ENCODE measurements around the gene SERPINC1.
"Not testable (repeated sequence)": the region's sequence is repeated elsewhere in the genome, so short reads cannot be mapped to it uniquely, and the experiment has no call there.

Gene SERPINC1

DNA sequence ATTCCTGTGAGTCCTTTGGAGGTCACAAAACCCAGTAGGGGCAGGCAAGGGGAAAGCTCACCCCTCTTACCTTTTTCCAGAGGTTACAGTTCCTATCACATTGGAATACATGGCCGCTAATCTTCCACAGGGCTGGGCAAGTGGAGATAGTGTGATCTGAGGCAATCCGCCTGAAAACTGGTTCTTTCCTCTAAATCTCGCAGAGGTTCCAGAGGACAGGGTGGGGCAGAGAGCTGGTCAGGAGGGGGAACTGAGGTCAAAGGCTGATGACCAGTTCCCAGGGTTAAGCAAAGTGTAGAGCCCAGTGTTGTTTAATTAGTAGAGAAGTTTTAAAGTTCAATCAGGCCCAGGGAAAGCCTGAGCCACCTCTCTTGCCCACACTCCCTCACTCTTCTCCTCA lies at the start of gene SERPINC1:
TSS of gene SERPINC1 (minus strand) at position 179 of the 400 bp plus-strand sequence. CDS start at position 111, 68 bp downstream.
- in situ Hi-C loops (cut with MboI; ENCODE audit: low sequenced_read_pairs): no loop called here

DNA sequence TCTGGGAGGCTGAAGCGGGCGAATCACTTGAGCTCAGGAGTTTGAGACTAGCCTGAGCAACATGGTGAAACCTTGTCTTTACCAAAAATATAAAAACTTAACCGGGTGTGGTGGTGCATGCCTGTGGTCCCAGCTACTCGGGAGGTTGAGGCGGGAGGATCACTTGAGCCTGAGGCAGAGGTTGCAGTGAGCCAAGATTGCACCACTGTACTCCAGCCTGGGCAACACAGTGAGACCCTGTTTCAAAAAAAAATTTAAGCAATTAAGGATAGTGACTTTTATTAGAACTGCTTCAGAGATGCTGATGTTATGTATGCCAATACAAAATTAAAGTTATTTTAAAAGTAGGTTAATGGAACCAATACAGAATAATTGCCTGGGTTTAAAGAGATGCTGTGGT lies 48.8 kb upstream of the SERPINC1 start:
- in situ Hi-C loops (cut with MboI; ENCODE audit: low sequenced_read_pairs): not testable (repeated sequence)

DNA sequence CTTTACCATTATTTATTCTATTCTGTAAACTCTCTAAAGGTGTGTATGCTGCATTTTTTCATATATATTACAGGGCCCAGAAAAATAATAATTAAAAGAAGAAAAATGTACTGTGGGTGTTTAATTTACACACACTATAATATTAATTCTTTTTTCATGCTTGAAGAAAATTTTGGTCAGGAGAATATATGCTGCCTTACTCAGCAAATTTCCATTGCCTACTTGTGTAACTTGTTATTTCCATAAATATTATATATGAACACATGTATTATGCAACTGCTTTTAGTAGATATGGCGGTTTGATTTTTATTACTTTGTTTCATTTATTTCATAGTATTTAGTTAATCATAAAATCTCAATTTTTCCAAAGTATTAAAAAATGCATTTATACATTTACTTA lies 46.4 kb upstream of the SERPINC1 start:
- in situ Hi-C loops (cut with MboI; ENCODE audit: low sequenced_read_pairs): no loop called here

DNA sequence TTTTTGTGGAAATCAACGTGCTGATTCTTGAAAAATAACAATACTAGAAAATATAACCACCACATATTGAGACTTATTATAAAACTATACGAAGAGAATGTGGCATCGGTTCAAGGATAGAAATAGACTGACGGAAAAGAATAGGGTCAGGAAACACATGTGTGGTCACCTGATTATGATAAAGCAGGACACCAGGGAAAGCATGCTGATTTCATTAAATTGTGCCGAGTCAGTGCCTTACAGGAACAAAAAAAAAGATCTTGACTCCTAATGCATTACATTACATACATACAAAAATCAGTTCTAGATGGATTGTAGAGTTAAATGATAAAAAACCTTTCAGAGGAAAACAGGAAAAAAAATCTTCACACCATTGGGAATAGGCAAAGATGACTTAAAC lies 43.5 kb upstream of the SERPINC1 start:
- in situ Hi-C loops (cut with MboI; ENCODE audit: low sequenced_read_pairs): no loop called here

DNA sequence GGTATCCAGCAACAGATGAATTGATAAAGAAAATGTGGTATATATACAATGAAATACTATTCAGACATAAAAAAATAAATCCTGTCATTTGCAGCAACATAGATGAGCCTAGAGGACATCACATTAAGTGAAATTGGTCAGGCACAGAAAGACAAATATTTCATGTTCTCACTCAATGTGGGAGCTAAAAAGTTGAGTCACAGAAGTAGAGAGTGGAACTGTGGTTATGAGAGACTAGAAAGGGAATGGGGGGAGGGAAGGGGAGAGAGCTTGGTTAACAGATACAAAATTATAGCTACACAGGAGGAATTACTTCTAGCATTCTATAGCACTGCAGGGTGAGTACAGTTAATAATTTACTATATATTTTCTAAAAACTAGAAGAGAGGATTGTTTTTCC lies 37.1 kb upstream of the SERPINC1 start:
- in situ Hi-C loops (cut with MboI; ENCODE audit: low sequenced_read_pairs): no loop called here

DNA sequence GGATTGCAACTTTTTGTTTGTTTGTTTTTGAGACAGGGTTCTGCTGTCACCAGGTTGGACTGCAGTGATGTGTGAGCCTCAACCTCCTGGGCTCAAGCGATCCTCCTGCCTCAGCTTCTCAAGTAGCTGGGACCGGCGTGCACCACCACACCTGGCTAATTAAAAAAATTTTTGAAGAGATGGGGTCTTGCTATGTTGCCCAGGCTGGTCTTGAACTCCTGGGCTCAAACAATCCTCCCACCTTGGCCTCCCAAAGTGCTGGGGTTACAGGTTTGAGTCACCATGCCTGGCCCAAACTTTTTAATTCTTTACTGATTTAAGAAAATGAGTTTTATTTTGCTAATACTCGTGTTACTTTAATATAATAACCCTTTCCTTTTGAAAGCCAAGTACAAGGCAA lies 31.5 kb upstream of the SERPINC1 start:
- in situ Hi-C loops (cut with MboI; ENCODE audit: low sequenced_read_pairs): no loop called here

DNA sequence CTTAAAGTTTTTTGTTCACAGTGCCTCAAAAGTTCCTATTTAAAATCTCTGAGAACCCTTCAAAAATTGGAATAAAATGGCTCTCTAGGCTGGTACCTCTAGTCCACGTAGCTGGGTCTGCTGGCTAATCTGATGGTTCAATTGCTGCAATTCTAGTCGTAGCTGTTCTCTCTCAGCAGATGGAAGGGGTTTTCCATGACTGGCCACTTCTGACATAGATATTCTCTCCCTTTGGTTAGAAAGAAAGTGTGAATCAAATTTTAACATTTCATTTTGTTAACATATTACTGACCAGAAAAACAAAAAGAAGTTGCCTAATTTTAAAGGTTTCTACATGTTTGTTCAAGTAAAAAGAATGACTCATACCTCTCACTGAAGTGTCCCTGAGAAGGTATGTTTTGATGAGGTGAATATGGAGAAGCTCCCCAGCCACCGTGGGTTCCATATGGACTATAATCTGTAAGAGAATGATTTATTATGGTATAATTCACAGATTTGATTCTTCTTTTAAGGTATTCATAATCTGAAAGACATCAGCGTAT lies 29.3 kb upstream of the SERPINC1 start:
- in situ Hi-C loops (cut with MboI; ENCODE audit: low sequenced_read_pairs): no loop called here

DNA sequence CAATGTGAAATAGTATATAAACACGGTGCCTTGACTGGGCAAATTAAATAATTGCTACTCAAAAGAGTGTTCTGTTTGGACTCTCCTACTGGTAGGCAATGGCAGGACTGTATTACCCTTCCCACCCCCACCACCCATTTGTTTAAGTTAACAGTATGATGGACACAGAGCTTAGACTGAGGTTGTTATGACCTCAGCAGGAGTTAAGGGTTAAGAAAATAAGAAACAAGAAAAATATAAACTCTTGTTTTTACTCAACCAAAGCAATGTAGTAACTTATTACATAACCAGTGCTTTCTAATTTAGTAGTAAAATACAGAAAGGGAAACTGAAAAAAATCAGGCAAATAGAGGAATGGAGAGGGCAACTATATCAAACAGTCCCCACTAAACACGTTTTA lies 19.9 kb upstream of the SERPINC1 start:
- in situ Hi-C loops (cut with MboI; ENCODE audit: low sequenced_read_pairs): no loop called here

DNA sequence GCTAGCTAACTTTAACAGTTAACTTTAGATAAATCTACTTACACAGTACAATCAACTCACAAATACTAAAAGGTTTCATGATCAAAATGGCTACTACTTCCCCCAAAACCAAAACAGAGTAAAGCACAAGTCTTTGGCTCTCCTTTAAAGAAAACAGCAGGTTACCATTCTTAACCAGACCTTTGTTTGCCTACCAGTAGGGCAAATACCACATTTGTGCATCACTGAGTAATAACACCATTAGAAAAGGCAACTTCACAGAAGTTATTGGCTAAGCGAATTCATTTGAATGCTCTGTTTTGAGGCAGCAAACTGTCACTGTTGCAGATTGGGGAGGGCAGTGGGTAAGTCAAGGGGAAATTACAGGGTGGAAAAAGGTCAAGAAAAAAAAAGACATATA lies 17.3 kb upstream of the SERPINC1 start:
- in situ Hi-C loops (cut with MboI; ENCODE audit: low sequenced_read_pairs): no loop called here

DNA sequence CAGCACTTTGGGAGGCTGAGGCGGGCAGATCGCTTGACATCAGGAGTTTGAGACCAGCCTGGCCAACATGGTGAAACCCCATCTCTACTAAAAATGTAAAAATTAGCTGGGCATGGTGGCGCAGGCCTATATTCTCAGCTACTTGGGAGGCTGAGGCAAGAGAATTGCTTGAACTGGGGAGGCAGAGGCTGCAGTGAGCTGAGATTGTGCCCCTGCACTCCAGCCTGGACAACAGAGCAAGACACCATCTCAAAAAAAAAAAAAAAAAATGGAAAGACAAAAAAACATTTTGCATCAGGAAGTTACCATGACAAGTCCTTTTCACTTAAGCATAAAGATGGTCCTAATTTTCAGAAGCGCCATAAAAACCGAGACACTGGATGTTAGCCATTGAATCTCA lies 13.4 kb upstream of the SERPINC1 start:
- in situ Hi-C loops (cut with MboI; ENCODE audit: low sequenced_read_pairs): not testable (repeated sequence)

DNA sequence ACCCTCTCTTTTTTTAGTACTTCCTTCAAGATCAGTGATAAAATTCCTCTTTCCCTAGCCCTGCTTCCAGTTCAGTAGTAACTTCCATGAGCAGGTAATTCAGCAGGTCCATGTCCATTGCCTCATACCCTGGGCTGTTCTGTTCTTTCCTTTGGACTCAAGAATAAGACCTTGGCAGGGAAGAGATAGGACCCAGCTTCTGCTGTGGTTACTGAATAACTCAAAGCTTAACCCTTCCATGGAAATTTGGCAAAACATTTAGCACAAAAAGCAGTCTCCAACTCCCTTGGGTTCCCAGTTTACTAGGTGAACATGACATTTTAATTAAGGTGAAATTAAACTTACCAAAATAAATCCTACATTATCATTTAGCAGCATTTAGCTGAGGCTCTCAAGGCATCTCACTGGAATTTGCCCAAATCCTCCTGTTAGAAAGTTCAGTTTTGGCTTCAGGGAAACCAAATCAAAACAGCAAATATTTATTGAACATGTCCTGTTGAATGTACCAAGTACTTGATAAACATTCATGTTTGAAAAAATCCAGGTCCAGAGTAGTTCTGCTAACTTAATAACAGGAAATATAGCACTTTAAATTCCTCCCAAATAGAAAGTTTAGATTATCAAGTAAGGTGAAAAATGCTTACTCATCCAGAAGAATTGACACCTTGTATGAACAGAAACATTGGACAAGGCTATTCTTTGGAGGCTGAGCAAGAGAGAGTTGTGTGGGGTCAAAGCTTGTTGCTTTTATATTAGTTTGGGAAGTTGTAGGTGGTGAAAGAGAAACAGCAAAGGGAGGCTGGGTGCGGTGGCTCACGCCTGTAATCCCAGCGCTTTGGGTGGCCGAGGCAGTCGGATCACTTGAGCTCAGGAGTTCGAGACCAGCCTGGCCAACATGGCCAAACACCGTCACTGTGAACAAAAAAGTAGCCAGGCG lies 8.4 kb upstream of the SERPINC1 start:
- in situ Hi-C loops (cut with MboI; ENCODE audit: low sequenced_read_pairs): no loop called here

DNA sequence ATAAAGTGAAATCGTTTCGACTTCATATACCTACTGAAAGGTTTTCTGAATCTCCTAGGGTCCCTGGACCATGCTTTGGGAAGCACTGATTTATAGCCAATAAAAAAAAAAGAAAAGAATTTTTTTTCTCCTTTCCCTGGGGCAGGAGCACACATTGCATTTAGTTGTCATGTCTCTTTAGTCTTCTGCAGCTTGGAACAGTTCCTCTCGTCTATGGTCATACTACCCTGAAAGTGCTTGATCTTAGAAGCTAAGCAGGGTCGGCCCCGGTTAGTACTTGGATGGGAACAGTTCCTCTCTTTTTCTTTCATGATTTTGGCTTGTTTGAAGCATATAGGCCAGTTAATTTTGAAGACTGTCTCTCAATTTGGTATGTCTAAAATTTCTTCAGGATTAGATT lies 3.7 kb upstream of the SERPINC1 start:
- in situ Hi-C loops (cut with MboI; ENCODE audit: low sequenced_read_pairs): no loop called here

DNA sequence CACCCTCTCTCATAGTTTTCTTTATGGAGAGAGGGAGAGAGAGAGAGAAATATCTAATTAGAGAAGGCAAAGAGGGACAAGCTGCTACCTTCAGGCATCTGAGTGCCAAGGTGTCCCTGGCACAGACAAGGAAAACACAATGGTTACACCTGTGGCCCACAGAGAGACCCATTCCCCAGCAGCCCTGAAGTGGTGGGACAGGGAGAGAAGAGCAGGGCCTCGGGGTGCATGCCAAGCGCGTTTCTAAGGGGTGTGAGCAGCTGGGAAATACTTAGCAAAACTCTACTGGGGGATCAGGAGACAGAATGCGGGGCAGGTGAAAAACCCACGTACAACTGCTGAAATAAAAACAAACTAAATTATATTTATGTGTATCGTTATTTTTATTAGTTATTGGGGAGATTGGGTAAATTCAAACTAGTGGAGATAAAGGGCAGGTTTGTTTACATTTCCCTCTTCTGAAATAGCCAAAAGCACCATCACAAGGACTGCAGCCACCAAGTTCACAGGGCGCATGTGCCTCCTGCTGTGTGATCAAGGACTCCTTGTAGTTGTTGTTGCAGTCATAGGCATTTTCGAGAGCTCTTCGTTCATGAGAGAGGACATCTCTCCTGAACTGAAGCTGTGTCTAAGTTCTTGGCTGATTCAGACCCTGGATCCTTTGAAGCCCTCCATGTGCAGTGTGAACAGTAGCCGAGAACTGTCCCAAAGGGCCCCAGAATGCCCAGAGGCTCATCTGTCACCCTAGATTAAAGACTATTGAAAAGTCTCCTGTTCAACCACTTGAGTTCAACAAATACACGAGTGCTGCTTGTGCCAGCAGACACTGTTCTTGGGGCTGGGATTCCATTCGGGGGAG lies 737 bp upstream of the SERPINC1 start:
- in situ Hi-C loops (cut with MboI; ENCODE audit: low sequenced_read_pairs): no loop called here

DNA sequence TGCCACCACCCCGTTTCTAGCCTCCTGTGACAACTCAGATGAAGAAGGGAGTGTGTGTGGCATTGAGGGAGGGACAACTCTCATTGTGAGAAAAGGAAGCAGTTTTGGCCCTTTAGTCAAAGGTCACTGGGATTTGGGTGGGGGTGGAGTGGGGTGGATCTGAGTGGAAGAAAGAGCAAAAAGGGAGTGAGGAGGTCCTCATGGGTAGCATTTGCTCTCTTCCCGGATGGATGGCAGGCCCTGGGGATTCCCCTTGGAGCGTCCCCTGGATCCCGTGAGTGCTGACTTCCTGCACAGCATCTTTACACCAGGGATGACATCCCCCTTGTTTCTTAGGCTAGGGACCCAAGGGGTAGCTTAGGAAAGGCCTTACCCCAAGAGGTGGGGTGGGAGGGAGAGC lies 460 bp downstream of the SERPINC1 start:
- in situ Hi-C loops (cut with MboI; ENCODE audit: low sequenced_read_pairs): no loop called here

DNA sequence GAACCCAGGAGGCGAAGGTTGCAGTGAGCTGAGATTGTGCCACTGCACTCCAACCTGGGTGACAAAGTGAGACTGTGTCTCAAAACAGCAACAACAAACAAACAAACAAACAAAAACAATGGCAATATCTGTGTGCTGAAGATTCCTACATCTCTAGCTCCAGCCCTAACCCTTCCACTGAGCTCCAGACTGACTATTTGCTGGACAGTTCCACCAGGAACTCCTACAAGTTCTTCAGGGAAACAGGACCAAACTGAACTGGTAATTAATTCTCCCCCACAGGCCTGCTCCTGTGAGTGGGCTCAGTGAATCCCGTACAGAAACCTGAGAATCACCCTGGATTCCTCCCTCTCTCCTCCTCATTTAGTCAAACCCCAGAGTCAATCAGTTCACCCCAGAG lies 1.5 kb downstream of the SERPINC1 start:
- in situ Hi-C loops (cut with MboI; ENCODE audit: low sequenced_read_pairs): no loop called here

DNA sequence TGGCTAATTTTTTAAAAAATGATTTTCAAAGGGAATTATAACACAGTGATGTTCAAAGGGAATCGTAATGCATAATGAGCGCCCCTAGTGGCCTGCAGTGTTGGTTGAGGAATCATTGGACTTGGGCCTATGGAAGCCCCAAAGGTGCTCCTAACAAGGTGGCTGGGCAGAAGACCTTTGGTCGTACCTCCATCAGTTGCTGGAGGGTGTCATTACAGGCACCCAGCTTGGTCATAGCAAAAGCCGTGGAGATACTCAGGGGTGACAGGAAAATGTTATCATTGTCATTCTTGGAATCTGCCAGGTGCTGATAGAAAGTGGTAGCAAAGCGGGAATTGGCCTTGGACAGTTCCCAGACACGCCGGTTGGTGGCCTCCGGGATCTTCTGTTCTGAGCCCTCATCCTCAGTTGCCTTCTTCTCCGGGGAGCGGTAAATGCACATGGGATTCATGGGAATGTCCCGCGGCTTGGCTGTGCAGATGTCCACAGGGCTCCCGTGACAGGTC lies 2.7 kb downstream of the SERPINC1 start:
- in situ Hi-C loops (cut with MboI; ENCODE audit: low sequenced_read_pairs): no loop called here

DNA sequence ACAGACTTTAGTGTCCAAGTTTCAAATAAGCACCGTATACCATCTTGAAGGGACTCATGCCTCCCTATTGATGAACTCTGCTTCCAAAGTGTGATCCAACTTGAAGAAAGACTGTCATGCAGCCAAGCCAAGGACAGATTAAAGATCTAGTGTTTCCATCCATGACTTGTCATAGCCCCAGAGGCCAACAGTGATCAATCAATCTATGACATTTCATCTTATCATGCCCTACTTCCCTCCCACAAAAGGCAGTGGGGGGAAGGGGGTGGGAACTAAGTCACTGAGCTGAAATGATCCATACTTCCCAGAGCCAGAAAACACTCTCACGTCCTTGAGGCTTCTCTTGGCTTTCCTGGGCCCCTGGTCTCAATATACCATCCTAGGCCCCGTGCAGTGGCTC lies 4.0 kb downstream of the SERPINC1 start:
- in situ Hi-C loops (cut with MboI; ENCODE audit: low sequenced_read_pairs): no loop called here

DNA sequence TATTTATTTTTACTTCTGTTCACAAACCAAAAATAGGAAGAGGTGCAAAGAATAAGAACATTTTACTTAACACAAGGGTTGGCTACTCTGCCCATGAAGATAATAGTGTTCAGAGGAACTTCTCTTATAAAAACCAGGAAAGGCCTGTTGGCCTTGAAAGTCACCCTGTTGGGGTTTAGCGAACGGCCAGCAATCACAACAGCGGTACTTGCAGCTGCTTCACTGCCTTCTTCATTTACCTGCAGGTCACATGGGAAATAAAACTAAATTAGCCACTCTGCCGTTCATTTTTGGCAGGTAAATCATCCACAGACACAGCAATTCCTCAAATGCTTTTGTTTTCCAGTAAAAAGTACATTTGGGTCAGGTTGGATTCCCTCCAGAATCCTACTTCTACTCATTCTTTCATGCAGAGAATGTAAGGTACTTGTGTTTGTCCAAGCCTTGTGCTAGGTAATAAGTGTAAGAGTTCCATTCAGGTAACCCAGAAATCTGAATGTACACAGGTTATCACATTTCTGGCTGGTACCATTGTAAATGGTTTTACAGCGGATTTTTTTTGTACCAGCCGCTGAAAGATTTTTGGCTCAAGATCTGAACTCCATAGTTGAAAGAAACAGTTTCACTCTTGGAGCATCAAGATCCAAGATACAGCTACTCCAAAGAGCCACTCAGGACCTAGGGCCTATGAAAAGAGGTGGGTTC lies 13.1 kb downstream of the SERPINC1 start:
- in situ Hi-C loops (cut with MboI; ENCODE audit: low sequenced_read_pairs): no loop called here

DNA sequence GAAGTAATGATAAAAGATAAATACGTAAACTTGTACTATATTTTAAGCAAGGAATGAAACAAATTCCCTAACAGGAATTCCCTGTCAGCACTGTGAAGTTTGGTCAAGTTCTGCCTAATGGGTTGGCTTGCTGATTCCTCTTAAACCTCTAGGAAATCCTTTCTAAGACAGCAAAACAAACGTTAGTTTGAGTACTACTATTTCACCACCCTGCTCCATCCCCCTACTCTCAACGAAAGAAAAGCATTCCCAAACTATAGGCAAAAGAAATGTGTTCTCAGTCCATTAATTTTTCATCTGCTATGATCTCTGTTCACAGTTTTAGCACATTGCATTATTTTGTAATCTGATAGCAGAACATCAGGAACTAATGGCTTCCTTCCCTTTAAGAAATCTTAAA lies 16.1 kb downstream of the SERPINC1 start:
- in situ Hi-C loops (cut with MboI; ENCODE audit: low sequenced_read_pairs): no loop called here

DNA sequence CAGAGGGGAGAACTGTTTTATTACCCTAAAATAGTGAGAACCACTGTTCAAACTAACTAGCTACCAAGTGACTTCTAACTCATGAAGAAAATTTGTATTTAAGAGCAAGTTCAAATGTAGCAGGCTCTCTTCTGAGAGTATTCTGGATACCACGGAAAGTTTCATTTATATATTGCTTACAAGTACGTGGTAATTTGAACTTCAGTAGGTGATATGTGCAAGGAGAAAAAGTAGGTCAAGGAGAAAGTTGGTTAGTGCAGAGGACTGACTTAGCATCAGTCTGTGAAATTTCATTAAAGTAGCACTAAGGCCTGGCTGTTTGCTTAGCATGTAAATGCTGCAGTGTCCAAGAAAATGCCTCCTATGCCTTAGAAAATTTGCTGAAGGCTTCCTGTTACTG lies 16.7 kb downstream of the SERPINC1 start:
- in situ Hi-C loops (cut with MboI; ENCODE audit: low sequenced_read_pairs): no loop called here

DNA sequence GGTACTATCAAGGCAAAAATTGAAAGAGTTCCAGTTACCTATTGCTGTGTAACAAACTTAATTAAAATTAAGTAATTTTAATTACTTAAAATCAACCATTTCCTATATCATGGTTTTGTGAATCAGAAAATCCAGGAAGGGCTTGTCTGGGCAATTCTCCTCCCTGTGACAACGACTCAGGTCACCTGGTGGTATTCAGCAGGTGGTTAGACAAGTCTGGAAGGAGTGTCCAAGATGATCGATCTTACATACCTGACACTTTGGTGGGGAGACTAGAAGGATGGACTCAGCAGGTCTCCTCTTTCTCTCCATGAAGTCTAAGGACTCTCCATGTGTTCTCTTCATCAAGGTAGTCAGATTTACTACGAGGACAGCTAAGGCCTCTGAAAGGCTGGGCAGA lies 22.9 kb downstream of the SERPINC1 start:
- in situ Hi-C loops (cut with MboI; ENCODE audit: low sequenced_read_pairs): no loop called here
